ENCODE data around the gene EP400.

- TF ChIP-seq TARDBP (IDR thresholded peaks at IDR 0.05) (no peak), SP1 (IDR thresholded peaks at IDR 0.05) (no peak), FOXA1 (IDR thresholded peaks at IDR 0.05) (no peak), BHLHE40 (IDR thresholded peaks at IDR 0.05; ENCODE audit: borderline replicate concordance) (no peak), LEF1 (IDR thresholded peaks at IDR 0.05; ENCODE audit: borderline replicate concordance) (no peak), ELF4 (IDR thresholded peaks at IDR 0.05) (no peak)
Measured at GRCh38 chr12:131913666-131914065, 36.1 kb upstream of the EP400 start.
